Activated naive CD8-positive, alpha-beta T cell treated with anti-CD3 and anti-CD28 coated beads for 36 hours (primary cell): ENCODE data around the gene KCNIP1. TPM values are rescaled to one million over a fixed set of nuclear protein-coding genes. Genes with fewer than 3 reads are reported as not detected.
A peak's percentile ranks its signal among the peaks of the same experiment; 100 is the strongest.

Source experiments
- DNase-seq: peaks from one replicate; pipeline ENCODE4 v3.0.0; 2021
- H3K27ac Mint-ChIP-seq: one replicate; pipeline ENCODE4 v1.8.0; 2022; ENCODE audit warnings: mild to moderate bottlenecking, moderate library complexity, mixed read lengths
- H3K27me3 Mint-ChIP-seq: one replicate; pipeline ENCODE4 v1.8.0; 2022; ENCODE audit warnings: mild to moderate bottlenecking, mixed read lengths
- H3K36me3 Mint-ChIP-seq: one replicate; pipeline ENCODE4 v1.8.0; 2021; ENCODE audit warnings: mild to moderate bottlenecking, mixed read lengths
- H3K4me1 Mint-ChIP-seq: one replicate; pipeline ENCODE4 v1.8.0; 2021; ENCODE audit warnings: mixed read lengths
- H3K4me3 Mint-ChIP-seq: one replicate; pipeline ENCODE4 v1.8.0; 2022; ENCODE audit warnings: mild to moderate bottlenecking, moderate library complexity, mixed read lengths
- H3K9me3 Mint-ChIP-seq: one replicate; pipeline ENCODE4 v1.8.0; 2022; ENCODE audit warnings: mixed read lengths
- total RNA-seq, 2 experiments: library from RNA; stranded (reverse); gene quantifications; one replicate each; pipeline ENCODE4 v1.2.3, GENCODE V29; 2021

The KCNIP1 gene
- total RNA-seq, 2 experiments from 2014 or later, result not detected

- Mint-ChIP-seq H3K36me3 (no peaks in the 10 kb centered on the region), H3K27me3 (peaks cover 11% of the 10 kb centered on the region), H3K4me3 (no peak overlapping the region), H3K4me1 (peaks cover 5% of the 10 kb centered on the region), H3K27ac (no peak overlapping the region), H3K9me3 (no peaks in the 10 kb centered on the region)
- no peak for DNase-seq
These were observed 119.1 kb downstream of the KCNIP1 start for GRCh38 chr5:170622933-170623332.

GRCh38 chr5:170623576-170624181 is 119.9 kb downstream of the KCNIP1 start:
- Mint-ChIP-seq H3K36me3 (no peaks in the 10 kb centered on the region), H3K9me3 (no peaks in the 10 kb centered on the region), H3K27me3 (peaks cover 11% of the 10 kb centered on the region), H3K4me3 (no peak overlapping the region), H3K4me1 (peaks cover 3% of the 10 kb centered on the region), H3K27ac (no peak overlapping the region)
- peak; percentile 50 for DNase-seq

GRCh38 chr5:170625221-170626165 is 121.7 kb downstream of the KCNIP1 start:
- no peaks in the 10 kb centered on the region for H3K36me3 Mint-ChIP-seq

DNA sequence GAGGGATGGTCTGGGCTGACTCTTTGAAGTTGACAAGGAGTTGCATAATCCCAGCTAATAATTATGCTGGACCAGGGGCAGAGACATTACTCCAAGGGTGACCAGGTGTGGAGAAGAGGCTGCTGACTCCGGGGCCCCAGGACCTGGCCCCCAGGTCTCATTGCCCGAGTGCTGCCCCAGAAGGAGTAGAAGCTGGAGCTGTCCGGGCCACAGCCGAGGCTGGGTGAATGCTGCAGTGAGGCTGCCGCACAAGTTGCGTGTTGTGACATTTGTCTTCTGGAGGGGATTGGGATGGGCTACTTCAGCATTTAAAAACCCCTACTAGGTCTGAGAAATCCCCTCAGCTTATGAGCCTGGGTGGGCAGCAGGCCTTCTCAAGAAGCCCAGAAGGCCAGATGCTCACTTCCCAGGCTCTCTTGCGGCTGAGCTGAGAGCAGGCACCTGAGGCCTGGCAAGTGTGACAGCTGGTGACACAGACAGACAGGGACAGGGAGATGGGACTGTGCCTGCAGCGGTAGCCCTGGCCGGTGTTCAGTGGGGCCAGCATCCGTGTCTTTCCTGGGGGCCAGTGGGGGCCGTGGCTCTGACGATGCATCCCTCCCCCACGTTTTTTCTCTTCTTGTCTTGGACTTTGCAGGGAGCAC is 122.8 kb downstream of the KCNIP1 start:
- H3K9me3 Mint-ChIP-seq, result no peaks in the 10 kb centered on the region
- H3K27me3 Mint-ChIP-seq, result peaks cover 11% of the 10 kb centered on the region
- H3K27ac Mint-ChIP-seq, result no peak overlapping the region
- no peak overlapping the region for H3K4me3 Mint-ChIP-seq
- no peak for DNase-seq
- no peaks in the 10 kb centered on the region for H3K36me3 Mint-ChIP-seq
- peaks cover 3% of the 10 kb centered on the region for H3K4me1 Mint-ChIP-seq

More at GRCh38 chr5:170625221-170626165, 121.7 kb downstream of the KCNIP1 start:
- H3K27me3 Mint-ChIP-seq, result peaks cover 11% of the 10 kb centered on the region
- no peak overlapping the region for H3K27ac Mint-ChIP-seq
- no peak for DNase-seq
- no peaks in the 10 kb centered on the region for H3K9me3 Mint-ChIP-seq
- peaks cover 3% of the 10 kb centered on the region for H3K4me1 Mint-ChIP-seq
- no peak overlapping the region for H3K4me3 Mint-ChIP-seq

GRCh38 chr5:170627271-170627670 is 123.5 kb downstream of the KCNIP1 start:
- Mint-ChIP-seq H3K4me3 (no peak overlapping the region), H3K27me3 (peaks cover 11% of the 10 kb centered on the region), H3K36me3 (no peaks in the 10 kb centered on the region), H3K27ac (no peak overlapping the region), H3K4me1 (peaks cover 3% of the 10 kb centered on the region), H3K9me3 (no peaks in the 10 kb centered on the region)
- no peak for DNase-seq

DNA sequence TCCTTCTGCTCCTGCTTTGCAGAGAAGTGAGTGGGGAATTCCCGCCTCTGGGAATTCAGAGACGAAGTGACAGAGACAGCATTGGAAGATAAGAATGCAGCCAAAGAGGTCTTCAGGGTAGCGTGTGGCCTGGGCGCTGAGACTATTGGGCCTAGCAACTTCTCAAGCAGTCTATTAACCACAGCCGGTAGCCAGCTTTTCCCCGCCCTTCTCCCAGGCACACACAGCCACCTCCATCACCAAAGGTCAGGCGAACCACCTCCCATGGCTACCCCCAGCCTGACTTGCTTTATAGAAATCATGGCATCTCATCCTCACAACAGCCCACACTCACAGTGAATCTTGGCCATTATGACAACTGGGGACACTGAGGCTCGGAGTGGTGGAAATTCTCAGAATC is 124.2 kb downstream of the KCNIP1 start:
- H3K27ac Mint-ChIP-seq, result no peak overlapping the region
- no peaks in the 10 kb centered on the region for H3K9me3 Mint-ChIP-seq
- H3K36me3 Mint-ChIP-seq, result no peaks in the 10 kb centered on the region
- peaks cover 11% of the 10 kb centered on the region for H3K27me3 Mint-ChIP-seq
- peaks cover 5% of the 10 kb centered on the region for H3K4me1 Mint-ChIP-seq
- DNase-seq, result no peak
- H3K4me3 Mint-ChIP-seq, result no peak overlapping the region

- no peaks in the 10 kb centered on the region for H3K9me3 Mint-ChIP-seq
- no peak for DNase-seq
- H3K36me3 Mint-ChIP-seq, result no peaks in the 10 kb centered on the region
- no peak overlapping the region for H3K4me3 Mint-ChIP-seq
- peaks cover 12% of the 10 kb centered on the region for H3K4me1 Mint-ChIP-seq
- peaks cover 7% of the 10 kb centered on the region for H3K27me3 Mint-ChIP-seq
- no peak overlapping the region for H3K27ac Mint-ChIP-seq
These were observed 125.1 kb downstream of the KCNIP1 start for GRCh38 chr5:170628691-170629565.

DNA sequence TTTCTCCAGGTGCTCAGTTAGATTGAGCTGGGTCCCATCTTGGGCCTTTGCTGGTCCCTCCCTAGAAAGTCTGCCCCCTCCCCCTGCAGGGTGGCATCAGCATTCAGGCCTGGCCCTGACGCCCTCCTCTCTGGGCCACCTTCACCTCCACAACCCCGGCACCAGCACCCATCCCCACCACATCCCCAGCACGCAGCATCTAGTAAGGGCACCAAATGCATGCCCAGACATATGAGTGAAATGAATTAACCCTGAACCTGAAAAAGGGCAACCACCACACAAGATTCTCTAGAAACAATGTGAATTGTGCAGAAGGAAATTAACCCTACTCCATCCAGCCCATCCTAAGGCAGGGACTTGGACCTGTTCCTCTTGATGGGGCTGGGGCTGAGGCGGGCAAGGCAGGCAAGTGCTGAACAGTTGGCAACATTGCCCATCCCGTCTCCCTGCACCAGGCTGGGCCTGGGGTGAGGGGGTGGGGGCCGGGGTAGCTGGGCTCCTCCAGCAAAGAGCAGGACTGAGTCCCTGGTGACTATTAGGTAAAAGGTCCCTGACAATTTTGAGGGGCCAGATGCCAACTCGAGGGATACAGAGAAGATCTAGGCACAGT is 125.9 kb downstream of the KCNIP1 start:
- H3K27me3 Mint-ChIP-seq, result peaks cover 7% of the 10 kb centered on the region

DNA sequence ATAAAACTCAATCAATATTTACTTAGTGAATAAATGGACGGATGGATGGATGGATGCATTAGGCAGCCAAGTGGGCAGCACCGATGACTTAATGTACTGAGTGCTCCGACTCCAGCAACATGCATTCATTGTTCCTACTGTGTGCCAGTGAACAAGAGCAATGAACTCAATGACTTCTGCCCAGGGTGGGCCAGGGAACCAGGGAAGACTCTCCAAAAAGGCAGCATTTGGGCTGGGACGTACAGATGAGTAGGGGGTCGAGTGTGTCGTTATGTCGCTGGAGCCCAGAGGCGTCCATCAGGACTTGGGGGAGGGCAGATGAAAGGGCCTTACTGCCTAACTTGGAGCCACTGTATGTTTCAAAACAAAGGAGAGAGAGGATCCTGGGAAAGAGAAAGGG is 126.4 kb downstream of the KCNIP1 start:
- no peaks in the 10 kb centered on the region for H3K9me3 Mint-ChIP-seq
- peaks cover 7% of the 10 kb centered on the region for H3K27me3 Mint-ChIP-seq
- H3K36me3 Mint-ChIP-seq, result no peaks in the 10 kb centered on the region
- no peak for DNase-seq
- H3K4me3 Mint-ChIP-seq, result no peak overlapping the region
- peaks cover 11% of the 10 kb centered on the region for H3K4me1 Mint-ChIP-seq
- no peak overlapping the region for H3K27ac Mint-ChIP-seq

More for the DNA sequence above, 125.9 kb downstream of the KCNIP1 start:
- no peak overlapping the region for H3K4me3 Mint-ChIP-seq
- H3K36me3 Mint-ChIP-seq, result no peaks in the 10 kb centered on the region
- peaks cover 11% of the 10 kb centered on the region for H3K4me1 Mint-ChIP-seq
- H3K27ac Mint-ChIP-seq, result no peak overlapping the region
- DNase-seq, result no peak
- H3K9me3 Mint-ChIP-seq, result no peaks in the 10 kb centered on the region

GRCh38 chr5:170630711-170631141 is 126.9 kb downstream of the KCNIP1 start:
- Mint-ChIP-seq H3K4me3 (no peak overlapping the region), H3K27ac (no peak overlapping the region), H3K4me1 (peaks cover 11% of the 10 kb centered on the region), H3K36me3 (no peaks in the 10 kb centered on the region), H3K27me3 (peaks cover 7% of the 10 kb centered on the region), H3K9me3 (no peaks in the 10 kb centered on the region)
- no peak for DNase-seq

DNA sequence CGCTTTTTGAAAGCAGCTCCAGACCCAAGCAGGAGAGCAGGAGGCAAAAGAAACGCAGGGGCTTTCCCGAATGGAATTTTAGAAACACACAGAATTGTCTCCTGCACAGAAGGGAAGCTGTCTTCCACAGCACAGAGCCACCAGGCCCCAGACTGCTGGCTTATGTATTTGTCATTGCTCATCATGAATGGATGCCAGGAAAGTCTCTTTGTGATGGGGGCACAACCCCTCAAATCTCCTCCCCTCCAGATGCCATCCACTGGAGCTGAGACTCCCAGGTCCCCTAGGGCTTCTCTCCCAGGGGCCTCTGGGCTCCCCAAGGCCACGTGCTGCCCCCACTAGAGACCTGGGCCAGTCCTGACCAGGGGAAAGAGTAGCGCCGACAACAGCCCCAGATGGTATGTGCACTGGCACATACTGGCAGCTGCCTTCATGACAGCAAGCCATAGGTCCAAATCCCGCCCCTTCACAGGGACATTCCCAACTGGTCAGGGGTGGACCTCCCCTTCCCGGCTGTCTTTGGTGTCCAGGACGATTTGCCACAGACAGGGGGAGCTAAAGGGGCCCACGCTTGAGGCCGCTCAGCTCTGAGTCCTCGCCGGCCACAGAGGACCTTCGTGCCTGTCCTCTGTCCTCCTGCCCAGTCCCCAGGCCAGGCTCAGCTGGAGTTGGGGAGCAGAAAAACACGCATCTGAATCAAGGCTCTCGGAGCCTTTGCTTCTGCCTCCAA is 127.8 kb downstream of the KCNIP1 start:
- Mint-ChIP-seq H3K36me3 (no peaks in the 10 kb centered on the region), H3K27ac (no peak overlapping the region), H3K9me3 (no peaks in the 10 kb centered on the region), H3K4me1 (peaks cover 11% of the 10 kb centered on the region), H3K27me3 (peaks cover 7% of the 10 kb centered on the region), H3K4me3 (no peak overlapping the region)
- no peak for DNase-seq

- Mint-ChIP-seq H3K4me1 (peaks cover 11% of the 10 kb centered on the region), H3K27me3 (peaks cover 10% of the 10 kb centered on the region), H3K27ac (no peak overlapping the region), H3K36me3 (no peaks in the 10 kb centered on the region), H3K9me3 (no peaks in the 10 kb centered on the region), H3K4me3 (peak overlapping the region; percentile 77)
- DNase-seq, result no peak
These were observed 128.6 kb downstream of the KCNIP1 start for GRCh38 chr5:170632266-170632984.

DNA sequence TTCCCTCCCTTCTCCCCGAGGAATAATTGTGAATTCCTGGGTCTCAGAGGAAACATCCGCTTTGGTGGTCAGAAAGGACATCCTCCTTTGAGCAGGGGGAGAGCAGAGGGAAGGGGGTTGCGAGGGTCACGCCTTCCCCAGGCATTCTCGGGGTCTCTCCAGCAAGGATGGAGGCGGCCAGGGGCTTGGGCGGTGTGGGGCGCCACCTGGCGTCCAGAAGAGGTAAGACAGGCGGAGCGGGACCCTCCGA is 129.1 kb downstream of the KCNIP1 start:
- Mint-ChIP-seq H3K4me3 (peak overlapping the region; percentile 77), H3K36me3 (no peaks in the 10 kb centered on the region), H3K4me1 (peaks cover 11% of the 10 kb centered on the region), H3K9me3 (no peaks in the 10 kb centered on the region), H3K27me3 (peaks cover 10% of the 10 kb centered on the region), H3K27ac (peak overlapping the region; percentile 23)
- DNase-seq, result peak; percentile 60
